ENCODE results near the gene RAB39B.

DNA sequence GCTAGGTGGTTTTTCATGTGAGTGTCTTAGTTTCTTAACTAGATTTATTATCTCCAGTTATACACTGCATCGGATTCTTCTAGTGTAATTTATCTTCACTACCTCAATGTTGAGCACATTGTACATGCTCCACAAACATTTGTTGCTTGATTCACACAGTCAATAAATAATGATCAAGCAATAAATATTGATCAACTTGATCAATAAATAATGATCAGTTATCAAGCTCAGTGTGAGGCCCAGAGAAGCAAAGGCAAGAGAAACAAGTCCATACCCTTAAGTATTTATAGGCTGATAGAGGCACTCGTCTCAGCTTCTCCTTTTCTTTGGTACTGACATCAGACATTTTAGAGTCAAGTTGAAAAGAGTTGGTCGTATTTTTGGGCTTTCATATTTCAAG, 53.1 kb downstream of the RAB39B start:
- no peak for TF ChIP-seq IRF2 (CRISPR knock-in tag; IDR thresholded peaks at IDR 0.05; ENCODE audit: borderline replicate concordance, low read depth)
- TF ChIP-seq, protein P1, sequence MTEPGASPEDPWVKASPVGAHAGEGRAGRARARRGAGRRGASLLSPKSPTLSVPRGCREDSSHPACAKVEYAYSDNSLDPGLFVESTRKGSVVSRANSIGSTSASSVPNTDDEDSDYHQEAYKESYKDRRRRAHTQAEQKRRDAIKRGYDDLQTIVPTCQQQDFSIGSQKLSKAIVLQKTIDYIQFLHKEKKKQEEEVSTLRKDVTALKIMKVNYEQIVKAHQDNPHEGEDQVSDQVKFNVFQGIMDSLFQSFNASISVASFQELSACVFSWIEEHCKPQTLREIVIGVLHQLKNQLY (CRISPR knock-in tag; IDR thresholded peaks at IDR 0.05): no peak
- TF ChIP-seq, protein P2, sequence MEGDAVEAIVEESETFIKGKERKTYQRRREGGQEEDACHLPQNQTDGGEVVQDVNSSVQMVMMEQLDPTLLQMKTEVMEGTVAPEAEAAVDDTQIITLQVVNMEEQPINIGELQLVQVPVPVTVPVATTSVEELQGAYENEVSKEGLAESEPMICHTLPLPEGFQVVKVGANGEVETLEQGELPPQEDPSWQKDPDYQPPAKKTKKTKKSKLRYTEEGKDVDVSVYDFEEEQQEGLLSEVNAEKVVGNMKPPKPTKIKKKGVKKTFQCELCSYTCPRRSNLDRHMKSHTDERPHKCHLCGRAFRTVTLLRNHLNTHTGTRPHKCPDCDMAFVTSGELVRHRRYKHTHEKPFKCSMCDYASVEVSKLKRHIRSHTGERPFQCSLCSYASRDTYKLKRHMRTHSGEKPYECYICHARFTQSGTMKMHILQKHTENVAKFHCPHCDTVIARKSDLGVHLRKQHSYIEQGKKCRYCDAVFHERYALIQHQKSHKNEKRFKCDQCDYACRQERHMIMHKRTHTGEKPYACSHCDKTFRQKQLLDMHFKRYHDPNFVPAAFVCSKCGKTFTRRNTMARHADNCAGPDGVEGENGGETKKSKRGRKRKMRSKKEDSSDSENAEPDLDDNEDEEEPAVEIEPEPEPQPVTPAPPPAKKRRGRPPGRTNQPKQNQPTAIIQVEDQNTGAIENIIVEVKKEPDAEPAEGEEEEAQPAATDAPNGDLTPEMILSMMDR (IDR thresholded peaks at IDR 0.05): no peak
- TF ChIP-seq ELF4 (CRISPR knock-in tag; IDR thresholded peaks at IDR 0.05; ENCODE audit: low read depth): no peak
- TF ChIP-seq CREB1 (CRISPR knock-in tag; IDR thresholded peaks at IDR 0.05): no peak
- no peak for TF ChIP-seq TEAD1 (CRISPR knock-in tag; IDR thresholded peaks at IDR 0.05)
- TF ChIP-seq, protein P3, sequence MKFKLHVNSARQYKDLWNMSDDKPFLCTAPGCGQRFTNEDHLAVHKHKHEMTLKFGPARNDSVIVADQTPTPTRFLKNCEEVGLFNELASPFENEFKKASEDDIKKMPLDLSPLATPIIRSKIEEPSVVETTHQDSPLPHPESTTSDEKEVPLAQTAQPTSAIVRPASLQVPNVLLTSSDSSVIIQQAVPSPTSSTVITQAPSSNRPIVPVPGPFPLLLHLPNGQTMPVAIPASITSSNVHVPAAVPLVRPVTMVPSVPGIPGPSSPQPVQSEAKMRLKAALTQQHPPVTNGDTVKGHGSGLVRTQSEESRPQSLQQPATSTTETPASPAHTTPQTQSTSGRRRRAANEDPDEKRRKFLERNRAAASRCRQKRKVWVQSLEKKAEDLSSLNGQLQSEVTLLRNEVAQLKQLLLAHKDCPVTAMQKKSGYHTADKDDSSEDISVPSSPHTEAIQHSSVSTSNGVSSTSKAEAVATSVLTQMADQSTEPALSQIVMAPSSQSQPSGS (CRISPR knock-in tag; IDR thresholded peaks at IDR 0.05; ENCODE audit: borderline replicate concordance, low read depth): no peak
- TF ChIP-seq, protein P4, sequence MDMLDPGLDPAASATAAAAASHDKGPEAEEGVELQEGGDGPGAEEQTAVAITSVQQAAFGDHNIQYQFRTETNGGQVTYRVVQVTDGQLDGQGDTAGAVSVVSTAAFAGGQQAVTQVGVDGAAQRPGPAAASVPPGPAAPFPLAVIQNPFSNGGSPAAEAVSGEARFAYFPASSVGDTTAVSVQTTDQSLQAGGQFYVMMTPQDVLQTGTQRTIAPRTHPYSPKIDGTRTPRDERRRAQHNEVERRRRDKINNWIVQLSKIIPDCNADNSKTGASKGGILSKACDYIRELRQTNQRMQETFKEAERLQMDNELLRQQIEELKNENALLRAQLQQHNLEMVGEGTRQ (CRISPR knock-in tag; IDR thresholded peaks at IDR 0.05): no peak
- no peak for TF ChIP-seq ZNF121 (CRISPR knock-in tag; IDR thresholded peaks at IDR 0.05)
- no peak for TF ChIP-seq ESRRA (CRISPR knock-in tag; IDR thresholded peaks at IDR 0.05; ENCODE audit: borderline replicate concordance)
- TF ChIP-seq, protein P5, sequence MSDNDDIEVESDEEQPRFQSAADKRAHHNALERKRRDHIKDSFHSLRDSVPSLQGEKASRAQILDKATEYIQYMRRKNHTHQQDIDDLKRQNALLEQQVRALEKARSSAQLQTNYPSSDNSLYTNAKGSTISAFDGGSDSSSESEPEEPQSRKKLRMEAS (CRISPR knock-in tag; IDR thresholded peaks at IDR 0.05): no peak
- no peak for TF ChIP-seq ZNF416 (CRISPR knock-in tag; IDR thresholded peaks at IDR 0.05)
- no peak for TF ChIP-seq TEAD4 (CRISPR knock-in tag; IDR thresholded peaks at IDR 0.05)

All from WTC11 (cell line).